GM12878 (cell line): Measurements from ENCODE around the gene IL18RAP. TPM values are rescaled to one million over a fixed set of nuclear protein-coding genes. Genes with fewer than 3 reads are reported as not detected.

Experiments used
- ATAC-seq: fragments of 200-7000 bp; cut with Tn5 transposase; 3 replicates; pipeline ENCODE4 v1.9.1; 2020; ENCODE audit warnings: mild to moderate bottlenecking, moderate library complexity
- Bru-seq: library from RNA; stranded (reverse); fragments of 400-500 nt; gene quantifications from one replicate; lab custom pipeline; 2021; lab: Mats Ljungman, UMichigan
- BruChase-seq, 2 experiments: library from RNA; stranded (reverse); fragments of 400-500 nt; gene quantifications; one replicate each; lab custom pipeline; 2021; lab: Mats Ljungman, UMichigan
- BruUV-seq: library from RNA; stranded (reverse); fragments of 400-500 nt; replicated peaks from 2 replicates; lab custom pipeline; 2021; lab: Mats Ljungman, UMichigan
- CTCF ChIA-PET: fragments of 300-600 bp; sonication (Branson Sonifier 250); formaldehyde crosslinking; extraction: SDS; loops from one replicate; lab custom pipeline; 2021; ENCODE audit warnings: inconsistent platforms; lab: Yijun Ruan, JAX
- POLR2A ChIA-PET: fragments of 350-600 bp; formaldehyde crosslinking; extraction: SDS; loops from one replicate; lab custom pipeline; 2021; ENCODE audit warnings: inconsistent platforms; lab: Charles Lee
- RAD21 ChIA-PET: fragments of 300-600 bp; sonication (Branson Sonifier 250); formaldehyde crosslinking; loops from one replicate; lab custom pipeline; 2023; ENCODE audit warnings: antibody characterized with exemption; ENCODE audit not compliant: unreplicated experiment; lab: Charles Lee
- SMC1A ChIA-PET: fragments of 300-600 bp; sonication (Branson Sonifier 250); formaldehyde crosslinking; loops from one replicate; lab custom pipeline; 2023; ENCODE audit not compliant: unreplicated experiment, uncharacterized antibody; lab: Charles Lee
- DNase-seq: peaks from one replicate; pipeline ENCODE4 v3.0.0-alpha.2; 2011; ENCODE audit warnings: low read depth, low spot score
- FAIRE-seq: peaks from 3 replicates; lab custom pipeline; 2011; peaks lifted over from hg19 to GRCh38; lab: Jason Lieb, UNC
- H2AFZ ChIP-seq: 2 replicates; pipeline ENCODE4 v1.6.0; 2011; ENCODE audit warnings: low read depth, low read length, control low read depth; ENCODE audit not compliant: control insufficient read depth
- H3K27ac ChIP-seq: 2 replicates; pipeline ENCODE4 v1.5.1; 2011; ENCODE audit warnings: control low read depth; ENCODE audit not compliant: control insufficient read depth, insufficient read depth
- H3K27me3 ChIP-seq, 2 experiments: replicated peaks in 1 of 2; 2 replicates each; pipeline versions ENCODE4 v1.6.0 to v1.6.1; 2011; ENCODE audit warnings: low read length in 1 of 2; ENCODE audit not compliant: control insufficient read depth in 2 of 2, insufficient read depth in 2 of 2
- H3K36me3 ChIP-seq, 2 experiments: 2 replicates each; pipeline ENCODE4 v1.5.1; 2011; ENCODE audit warnings: low read length in 1 of 2; ENCODE audit not compliant: control insufficient read depth in 2 of 2, insufficient read depth in 2 of 2
- H3K4me1 ChIP-seq: 2 replicates; pipeline ENCODE4 v1.6.1; 2011; ENCODE audit warnings: mild to moderate bottlenecking, low read length, moderate library complexity, mixed read lengths; ENCODE audit not compliant: control insufficient read depth, insufficient read depth
- H3K4me2 ChIP-seq: 2 replicates; pipeline ENCODE4 v1.6.0; 2011; ENCODE audit warnings: control low read depth; ENCODE audit not compliant: control insufficient read depth, insufficient read depth
- H3K4me3 ChIP-seq: fragments of 200-600 bp; sonication (generic); 2 replicates; pipeline ENCODE4 v1.5.1; 2016
- H3K79me2 ChIP-seq: 2 replicates; pipeline ENCODE4 v1.6.0; 2011; ENCODE audit warnings: low read length; ENCODE audit not compliant: control insufficient read depth, insufficient read depth
- H3K9ac ChIP-seq: 2 replicates; pipeline ENCODE4 v1.8.0; 2011; ENCODE audit warnings: low read length, control low read depth, mixed read lengths; ENCODE audit not compliant: control insufficient read depth, insufficient read depth
- H3K9me3 ChIP-seq: replicated peaks from 3 replicates; pipeline ENCODE4 v1.5.1; 2011; ENCODE audit warnings: mild to moderate bottlenecking, low read length; ENCODE audit not compliant: control insufficient read depth, insufficient read depth
- H4K20me1 ChIP-seq: 2 replicates; pipeline ENCODE4 v1.6.0; 2011; ENCODE audit not compliant: control insufficient read depth, insufficient read depth
- RELB ChIP-seq: fragments of 450-650 bp; IDR thresholded peaks from 2 replicates; pipeline ENCODE4 v1.6.1; 2017; ENCODE audit warnings: low read depth, mild to moderate bottlenecking, moderate library complexity
- TCF3 ChIP-seq: IDR thresholded peaks from 2 replicates; pipeline ENCODE4 v1.6.1; 2012; ENCODE audit warnings: low read depth, mild to moderate bottlenecking, low read length, borderline replicate concordance; ENCODE audit not compliant: insufficient read depth
- WGBS: methylation state at CpG from one replicate; pipeline ENCODE4 v1.1.6; 2016; ENCODE audit warnings: low lambda C conversion rate; ENCODE audit not compliant: insufficient replicate concordance, insufficient coverage; ENCODE audit errors: missing lambda C conversion rate; 5-methylcytosine and 5-hydroxymethylcytosine counted together
- in situ Hi-C: fragments of 300-500 bp; cut with MboI; formaldehyde crosslinking; loops from 9 replicates; pipeline ENCODE4 v1.14.3; 2018; ENCODE audit warnings: mixed read lengths
- intact Hi-C: fragments of 100-400 bp; cut with micrococcal nuclease; formaldehyde crosslinking; loops from one replicate; pipeline ENCODE4 v1.14.2; 2022; ENCODE audit not compliant: unreplicated experiment
- long read RNA-seq, 2 experiments: library from polyadenylated mRNA; unstranded; transcript quantifications; one replicate each; pipeline ENCODE4 v2.0.0, GENCODE V29; 2019 to 2020
- polyA minus RNA-seq, 3 experiments: library from RNA; depleted of rRNA, polyadenylated mRNA; stranded (reverse); fragments of >200 nt; gene quantifications; 2 replicates each; pipeline ENCODE4 v1.2.3, GENCODE V29; 2011
- polyA plus RNA-seq, 11 experiments: library from polyadenylated mRNA; depleted of rRNA in 4 of 11; unstranded in 6 of 11; stranded (reverse) in 5 of 11; fragments of >200 nt; fragmentation: Nextera tagmentation in 4 of 11; fragmentation: Illumina TruSeq in 1 of 11; extraction: Ambion mirVana in 4 of 11; extraction: Trizol in 1 of 11; gene quantifications; 1 replicate in 1 of 11; 2 replicates in 10 of 11; pipeline versions ENCODE4 v1.2.1 to v1.2.3, GENCODE V29; 2011 to 2016; ENCODE audit warnings: inconsistent platforms in 2 of 11, missing spikeins in 2 of 11, low read depth in 1 of 11
- total RNA-seq, 4 experiments: library from RNA; depleted of rRNA in 3 of 4; stranded (reverse); fragments of >200 nt in 3 of 4; fragmentation: Illumina TruSeq in 1 of 4; extraction: Trizol in 1 of 4; gene quantifications; 2 replicates each; pipeline versions ENCODE4 v1.2.1 to v1.2.3, GENCODE V29; 2013 to 2021

IL18RAP gene
- total RNA-seq (2013; cell fraction: nucleolus; rRNA removed) = 5.9 and 6.6 TPM in 2 replicates
- total RNA-seq (2014; rRNA removed) (0.65 and 0.85 TPM in 2 replicates), total RNA-seq (2014; rRNA removed; fragmentation: Illumina TruSeq; extraction: Trizol) (1.0 and 1.3 TPM in 2 replicates), total RNA-seq (2021) (0.54 and 1.4 TPM in 2 replicates), polyA plus RNA-seq (2011; rRNA removed) (1.6 and 3.4 TPM in 2 replicates), polyA plus RNA-seq (2014; fragmentation: Illumina TruSeq; extraction: Trizol) (0.75 and 1.4 TPM in 2 replicates), polyA plus RNA-seq (2014; fragmentation: Nextera tagmentation; extraction: Ambion mirVana) (under 1 TPM; 0.37 to 0.53 TPM), polyA plus RNA-seq (2014; rRNA removed) (0.64 and 0.86 TPM in 2 replicates), polyA plus RNA-seq (2016; fragmentation: Nextera tagmentation; extraction: Ambion mirVana) (1 to 10 TPM in 1 of 2 experiments, not detected in 1; 1.1 TPM), polyA minus RNA-seq (2011; rRNA and poly(A)+ RNA removed) (1.4 and 2.6 TPM in 2 replicates), Bru-seq, nascent RNA (percentile 48 among the genes with signal in this experiment), BruChase-seq, experiment 1, labeled RNA remaining after a 6-hour chase (percentile 64 among the genes with signal in this experiment), BruChase-seq, experiment 2, labeled RNA remaining after a 2-hour chase (percentile 64 among the genes with signal in this experiment)
- polyA plus RNA-seq (2011; ENCODE audit: low read depth) = 1.2 TPM
- 0.60 and 0.72 TPM in 2 replicates for polyA plus RNA-seq (2011; cell fraction: cytosol; rRNA removed)
- 5.1 and 9.1 TPM in 2 replicates for polyA plus RNA-seq (2011; cell fraction: nucleus; rRNA removed)
- 1.3 and 4.6 TPM in 2 replicates for polyA plus RNA-seq (2012)
- polyA minus RNA-seq (2011; cell fraction: cytosol; rRNA and poly(A)+ RNA removed) = not detected in 2 replicates
- polyA minus RNA-seq (2011; cell fraction: nucleus; rRNA and poly(A)+ RNA removed) = 4.1 and 4.4 TPM in 2 replicates
- long read RNA-seq, experiment 1, partial matches to known transcripts = 0 of 1 reads
- long read RNA-seq, experiment 1, other reads (novel, unspliced or antisense) = 1 of 1 reads
- long read RNA-seq, experiment 2, partial matches to known transcripts = 2 of 5 reads
- long read RNA-seq, experiment 2, other reads (novel, unspliced or antisense) = 3 of 5 reads

DNA sequence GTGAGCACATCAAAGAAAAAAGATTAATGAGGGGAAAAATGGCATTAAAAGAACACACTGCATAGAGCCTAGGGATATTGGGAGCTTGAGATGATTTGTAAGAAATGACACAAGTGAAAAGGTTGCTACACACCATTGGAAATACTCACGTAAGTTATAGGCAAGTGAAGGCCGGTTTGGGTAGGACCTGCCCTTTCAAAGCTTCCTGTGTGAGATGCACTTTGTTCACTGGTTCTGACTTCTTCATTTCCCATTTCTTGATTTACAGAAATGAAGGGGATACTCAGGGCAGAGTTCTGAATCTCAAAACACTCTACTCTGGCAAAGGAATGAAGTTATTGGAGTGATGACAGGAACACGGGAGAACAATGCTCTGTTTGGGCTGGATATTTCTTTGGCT, at the start of gene IL18RAP:
TSS of gene IL18RAP (plus strand) at position 251 of the 400 bp plus-strand sequence. CDS start at position 369, 118 bp downstream.
- Histone ChIP-seq H3K36me3 (no peaks in the 10 kb centered on the region), H3K4me1 (peaks cover 41% of the 10 kb centered on the region), H3K27me3 (no peaks in the 10 kb centered on the region)
- WGBS = 32% methylated on average over 3 of the region's 3 CpGs
- in situ Hi-C loops = loop anchor here (5.0 kb wide), 1 partner anchor 56 kb away; no protein-coding TSS in a partner anchor
- TF ChIP-seq RELB = no peak
- TF ChIP-seq TCF3 = no peak
- TF ChIP-seq, all 136 proteins: peak for 0
- ChIA-PET SMC1A (interaction anchor here (1.0 to 3.5 kb wide), 7 partner anchors 12 to 429 kb away, joined by 3 to 18 read pairs (median 3); no protein-coding TSS in a partner anchor), POLR2A (no interaction called here), RAD21 (interaction anchor here (0.7 kb wide), 1 partner anchor 169 kb away, joined by 3 read pairs; no protein-coding TSS in a partner anchor), CTCF (interaction anchor here (0.7 to 1.6 kb wide), 9 partner anchors 10 to 539 kb away, joined by 3 to 4 read pairs (median 3); no protein-coding TSS in a partner anchor)
- Histone ChIP-seq H3K4me3 (no peak within 1 kb of the TSS), H3K9ac (no peak within 1 kb of the TSS), H3K27ac (no peak within 1 kb of the TSS), H2AFZ (no peak within 1 kb of the TSS), H3K79me2 (no peaks in the 10 kb centered on the region), H3K9me3 (no peaks in the 10 kb centered on the region), H4K20me1 (no peaks in the 10 kb centered on the region), H3K4me2 (no peak within 1 kb of the TSS)
- ATAC-seq = no peak
- BruUV-seq = no TSS peak
- intact Hi-C loops = no loop called here
- no peak for FAIRE-seq
- no peak for DNase-seq
